CD4-positive, alpha-beta T cell treated with Interleukin-4 for 4 hours (primary cell): ENCODE results near the gene INSIG1.

Experiments
- DNase-seq: peaks from one replicate; pipeline ENCODE4 v3.0.0-alpha.2; 2020

INSIG1 gene

GRCh38 chr7:155333346-155334234 is 35.9 kb downstream of the INSIG1 start:
- DNase-seq = no peak

GRCh38 chr7:155336812-155337602 is 39.3 kb downstream of the INSIG1 start:
- DNase-seq = no peak

GRCh38 chr7:155337946-155338631 is 40.4 kb downstream of the INSIG1 start:
- DNase-seq = no peak

GRCh38 chr7:155338632-155339320 is 41.1 kb downstream of the INSIG1 start:
- peak; percentile 10 for DNase-seq

- no peak for DNase-seq
Measured at GRCh38 chr7:155339474-155339873, 41.8 kb downstream of the INSIG1 start.

- no peak for DNase-seq
Measured at GRCh38 chr7:155340071-155340531, 42.4 kb downstream of the INSIG1 start.

GRCh38 chr7:155340721-155341120 is 43.0 kb downstream of the INSIG1 start:
- no peak for DNase-seq

- no peak for DNase-seq
Measured at GRCh38 chr7:155341463-155341983, 43.8 kb downstream of the INSIG1 start.

- no peak for DNase-seq
Measured at GRCh38 chr7:155342313-155342712, 44.6 kb downstream of the INSIG1 start.

- no peak for DNase-seq
Measured at GRCh38 chr7:155343150-155343549, 45.5 kb downstream of the INSIG1 start.

- DNase-seq = no peak
Measured at GRCh38 chr7:155343661-155344121, 46.0 kb downstream of the INSIG1 start.

GRCh38 chr7:155344270-155344617 is 46.6 kb downstream of the INSIG1 start:
- DNase-seq = no peak

GRCh38 chr7:155344618-155345433 is 47.1 kb downstream of the INSIG1 start:
- DNase-seq = peak; percentile 78

GRCh38 chr7:155345490-155345889 is 47.8 kb downstream of the INSIG1 start:
- no peak for DNase-seq

GRCh38 chr7:155346285-155346684 is 48.6 kb downstream of the INSIG1 start:
- no peak for DNase-seq

GRCh38 chr7:155348806-155349205 is 51.1 kb downstream of the INSIG1 start:
- DNase-seq = no peak

GRCh38 chr7:155349601-155350331 is 52.1 kb downstream of the INSIG1 start:
- DNase-seq = no peak

GRCh38 chr7:155351120-155351870 is 53.6 kb downstream of the INSIG1 start:
- DNase-seq = no peak

- no peak for DNase-seq
Measured at GRCh38 chr7:155352076-155352752, 54.5 kb downstream of the INSIG1 start.
